Activated CD4-positive, alpha-beta T cell treated with anti-CD3 and anti-CD28 coated beads, Interleukin-2, Interleukin-4, amounts not matched to agents 100 ng/mL and 50 ng/mL, durations not matched to agents 16 hours and 8 hours (primary cell): ENCODE data around the gene CPA1.

Source experiments
- DNase-seq: peaks from one replicate; pipeline ENCODE4 v3.0.0-alpha.2; 2020; ENCODE audit warnings: low spot score

CPA1 gene

GRCh38 chr7:130356121-130356875 is 24.0 kb upstream of the CPA1 start:
- DNase-seq = no peak

GRCh38 chr7:130356876-130357611 is 23.2 kb upstream of the CPA1 start:
- no peak for DNase-seq

- DNase-seq = no peak
These were observed 21.8 kb upstream of the CPA1 start for GRCh38 chr7:130358471-130358870.

GRCh38 chr7:130359276-130359857 is 20.9 kb upstream of the CPA1 start:
- DNase-seq = no peak

GRCh38 chr7:130360518-130360917 is 19.8 kb upstream of the CPA1 start:
- DNase-seq = no peak

- no peak for DNase-seq
These were observed 18.6 kb upstream of the CPA1 start for GRCh38 chr7:130361681-130362080.

- DNase-seq = no peak
These were observed 18.0 kb upstream of the CPA1 start for GRCh38 chr7:130362251-130362816.

- DNase-seq = peak; percentile 67
These were observed 17.1 kb upstream of the CPA1 start for GRCh38 chr7:130363026-130363847.

GRCh38 chr7:130364451-130364850 is 15.8 kb upstream of the CPA1 start:
- no peak for DNase-seq

GRCh38 chr7:130365088-130365487 is 15.2 kb upstream of the CPA1 start:
- DNase-seq = no peak

- no peak for DNase-seq
These were observed 14.5 kb upstream of the CPA1 start for GRCh38 chr7:130365511-130366441.

- no peak for DNase-seq
These were observed 13.7 kb upstream of the CPA1 start for GRCh38 chr7:130366564-130366963.

- DNase-seq = no peak
These were observed 13.1 kb upstream of the CPA1 start for GRCh38 chr7:130367088-130367755.

GRCh38 chr7:130367836-130368746 is 12.2 kb upstream of the CPA1 start:
- no peak for DNase-seq

GRCh38 chr7:130369110-130369711 is 11.1 kb upstream of the CPA1 start:
- DNase-seq = no peak

GRCh38 chr7:130369831-130370550 is 10.3 kb upstream of the CPA1 start:
- DNase-seq = no peak

GRCh38 chr7:130371046-130371445 is 9.2 kb upstream of the CPA1 start:
- no peak for DNase-seq
